DOHH2 (cell line): Measurements from ENCODE around the gene RAB20.

Experiments
- H3F3A ChIP-seq: fragments of 200-600 bp; sonication (generic), shearing (Covaris generic); 2 replicates; pipeline ENCODE4 v1.6.0; 2016; ENCODE audit warnings: antibody characterized with exemption, mild to moderate bottlenecking; ENCODE audit not compliant: control insufficient read depth, insufficient read depth
- H3K27ac ChIP-seq: fragments of 200-600 bp; sonication (generic); 2 replicates; pipeline ENCODE4 v1.5.1; 2014; ENCODE audit warnings: low read depth, mild to moderate bottlenecking, low read length, moderate library complexity
- H3K27me3 ChIP-seq: fragments of 200-600 bp; sonication (generic); 2 replicates; pipeline ENCODE4 v1.6.1; 2014; ENCODE audit warnings: mild to moderate bottlenecking, low read length, mixed read lengths; ENCODE audit not compliant: control insufficient read depth
- H3K36me3 ChIP-seq: fragments of 200-600 bp; sonication (generic); 2 replicates; pipeline ENCODE4 v1.6.1; 2014; ENCODE audit warnings: mild to moderate bottlenecking, low read length, moderate library complexity, mixed read lengths; ENCODE audit not compliant: control insufficient read depth
- H3K4me1 ChIP-seq: fragments of 200-600 bp; sonication (generic); 2 replicates; pipeline ENCODE4 v1.6.1; 2014; ENCODE audit warnings: mild to moderate bottlenecking, low read length, mixed read lengths; ENCODE audit not compliant: control insufficient read depth
- H3K4me2 ChIP-seq: fragments of 200-600 bp; sonication (generic); 2 replicates; pipeline ENCODE4 v1.6.0; 2014; ENCODE audit warnings: mild to moderate bottlenecking, low read length, moderate library complexity
- H3K4me3 ChIP-seq: fragments of 200-600 bp; sonication (generic); 2 replicates; pipeline ENCODE4 v1.5.1; 2014; ENCODE audit warnings: mild to moderate bottlenecking, low read length, mixed read lengths
- H3K79me2 ChIP-seq: fragments of 200-600 bp; sonication (generic); 2 replicates; pipeline ENCODE4 v1.6.1; 2014; ENCODE audit warnings: mild to moderate bottlenecking, low read length, mixed read lengths; ENCODE audit not compliant: control insufficient read depth
- H3K9me2 ChIP-seq: fragments of 200-600 bp; sonication (generic); replicated peaks from 2 replicates; pipeline ENCODE4 v1.6.1; 2014; ENCODE audit warnings: mild to moderate bottlenecking, low read length, mixed read lengths; ENCODE audit not compliant: control insufficient read depth
- H3K9me3 ChIP-seq: fragments of 200-600 bp; sonication (generic); 2 replicates; pipeline ENCODE4 v1.6.1; 2014; ENCODE audit warnings: antibody characterized with exemption, low read length, mixed read lengths; ENCODE audit not compliant: control insufficient read depth, insufficient read depth
- H4K20me1 ChIP-seq: fragments of 200-600 bp; sonication (generic); 2 replicates; pipeline ENCODE4 v1.6.0; 2014; ENCODE audit warnings: low read depth, mild to moderate bottlenecking, antibody characterized with exemption, low read length, moderate library complexity; ENCODE audit not compliant: control insufficient read depth, insufficient read depth
- EZH2phosphoT487 ChIP-seq: fragments of 200-600 bp; sonication (generic); IDR thresholded peaks from 2 replicates; pipeline ENCODE4 v1.6.1; 2017; ENCODE audit warnings: borderline replicate concordance, mild to moderate bottlenecking, antibody characterized with exemption, low read length, moderate library complexity, mixed read lengths
- TF ChIP-seq, protein P1 (sequence below): fragments of 200-600 bp; sonication (generic); IDR thresholded peaks from one replicate; pipeline ENCODE4 v1.5.1; 2014; ENCODE audit warnings: antibody characterized with exemption, mild to moderate bottlenecking, low read depth, low read length; ENCODE audit not compliant: poor library complexity, severe bottlenecking

Gene RAB20

DNA sequence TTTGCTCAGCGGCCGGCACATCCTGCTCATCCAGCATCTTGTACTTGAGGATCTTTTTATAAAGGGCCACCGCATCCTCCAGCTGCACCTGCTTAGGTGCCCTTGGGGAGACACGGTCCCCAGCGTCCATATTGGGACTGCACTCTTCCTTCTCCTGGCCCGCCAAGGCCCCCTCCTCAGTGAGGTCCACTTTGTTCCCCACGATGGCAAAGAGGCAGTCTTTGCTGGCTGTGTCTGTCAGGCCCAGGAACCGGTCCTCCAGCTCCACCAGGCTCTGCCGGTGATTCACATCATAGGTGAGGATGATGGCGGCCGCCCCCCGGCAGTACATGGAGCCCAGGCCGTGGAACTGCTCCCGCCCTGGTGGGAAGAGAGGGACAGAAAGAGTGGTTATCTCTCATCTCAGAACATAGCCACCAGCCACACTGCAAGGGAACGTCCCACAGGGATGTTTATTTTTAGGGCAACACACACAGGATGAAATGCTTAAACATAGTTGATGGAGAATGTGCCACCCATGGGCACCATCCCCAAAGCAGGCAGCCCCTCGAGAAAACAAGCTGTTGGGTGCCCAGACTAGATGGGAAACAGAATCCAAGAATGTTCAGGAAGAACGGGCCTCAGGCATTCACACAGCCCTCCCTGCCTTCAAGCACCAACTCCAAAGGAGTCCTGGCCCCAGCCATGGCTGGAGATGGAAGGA lies 37.5 kb downstream of the RAB20 start:
- no peak overlapping the region for H3K27ac ChIP-seq
- no peaks in the 10 kb centered on the region for H4K20me1 ChIP-seq
- H3K79me2 ChIP-seq = no peaks in the 10 kb centered on the region
- H3F3A ChIP-seq = no peaks in the 10 kb centered on the region
- no peaks in the 10 kb centered on the region for H3K9me2 ChIP-seq
- peaks cover 9% of the 10 kb centered on the region; the same call in 1 of the 2 replicates for H3K27me3 ChIP-seq
- peaks cover 7% of the 10 kb centered on the region; the same call in 1 of the 2 replicates for H3K9me3 ChIP-seq
- TF ChIP-seq, protein P1, sequence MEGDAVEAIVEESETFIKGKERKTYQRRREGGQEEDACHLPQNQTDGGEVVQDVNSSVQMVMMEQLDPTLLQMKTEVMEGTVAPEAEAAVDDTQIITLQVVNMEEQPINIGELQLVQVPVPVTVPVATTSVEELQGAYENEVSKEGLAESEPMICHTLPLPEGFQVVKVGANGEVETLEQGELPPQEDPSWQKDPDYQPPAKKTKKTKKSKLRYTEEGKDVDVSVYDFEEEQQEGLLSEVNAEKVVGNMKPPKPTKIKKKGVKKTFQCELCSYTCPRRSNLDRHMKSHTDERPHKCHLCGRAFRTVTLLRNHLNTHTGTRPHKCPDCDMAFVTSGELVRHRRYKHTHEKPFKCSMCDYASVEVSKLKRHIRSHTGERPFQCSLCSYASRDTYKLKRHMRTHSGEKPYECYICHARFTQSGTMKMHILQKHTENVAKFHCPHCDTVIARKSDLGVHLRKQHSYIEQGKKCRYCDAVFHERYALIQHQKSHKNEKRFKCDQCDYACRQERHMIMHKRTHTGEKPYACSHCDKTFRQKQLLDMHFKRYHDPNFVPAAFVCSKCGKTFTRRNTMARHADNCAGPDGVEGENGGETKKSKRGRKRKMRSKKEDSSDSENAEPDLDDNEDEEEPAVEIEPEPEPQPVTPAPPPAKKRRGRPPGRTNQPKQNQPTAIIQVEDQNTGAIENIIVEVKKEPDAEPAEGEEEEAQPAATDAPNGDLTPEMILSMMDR = no peak
- TF ChIP-seq EZH2phosphoT487 = no peak
- no peaks in the 10 kb centered on the region for H3K36me3 ChIP-seq
- H3K4me1 ChIP-seq = peaks cover 14% of the 10 kb centered on the region; the same call in 1 of the 2 replicates
- no peak overlapping the region for H3K4me3 ChIP-seq
- no peak overlapping the region for H3K4me2 ChIP-seq

DNA sequence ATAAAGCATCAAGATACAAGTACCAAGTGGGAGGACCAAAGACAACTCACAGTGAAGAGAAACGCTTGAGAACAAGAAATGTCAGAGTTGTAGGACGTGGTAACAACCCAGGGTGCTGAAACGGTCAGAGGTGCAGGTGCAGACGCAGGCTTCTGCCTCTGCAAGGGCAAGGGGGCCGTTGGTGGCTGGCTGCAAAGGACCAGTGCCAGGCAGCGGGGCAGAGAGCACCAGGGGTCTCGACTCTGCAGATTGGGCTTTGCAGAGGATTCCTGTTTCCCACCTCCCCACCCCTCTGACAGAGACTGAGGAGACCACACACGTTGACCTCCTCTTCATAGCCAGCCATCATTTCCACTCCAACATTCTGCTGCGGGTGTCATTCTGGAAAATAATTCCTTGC lies 38.3 kb downstream of the RAB20 start:
- no peak overlapping the region for H3K4me3 ChIP-seq
- H3K36me3 ChIP-seq = no peaks in the 10 kb centered on the region
- H4K20me1 ChIP-seq = no peaks in the 10 kb centered on the region
- H3K27ac ChIP-seq = no peak overlapping the region
- H3K4me2 ChIP-seq = no peak overlapping the region
- TF ChIP-seq EZH2phosphoT487 = no peak
- TF ChIP-seq, protein P1 = no peak
- H3F3A ChIP-seq = no peaks in the 10 kb centered on the region
- H3K4me1 ChIP-seq = peaks cover 14% of the 10 kb centered on the region; the same call in 1 of the 2 replicates
- H3K27me3 ChIP-seq = peaks cover 9% of the 10 kb centered on the region; the same call in 1 of the 2 replicates
- H3K9me2 ChIP-seq = no peaks in the 10 kb centered on the region
- no peaks in the 10 kb centered on the region for H3K79me2 ChIP-seq
- peaks cover 7% of the 10 kb centered on the region; the same call in 1 of the 2 replicates for H3K9me3 ChIP-seq

DNA sequence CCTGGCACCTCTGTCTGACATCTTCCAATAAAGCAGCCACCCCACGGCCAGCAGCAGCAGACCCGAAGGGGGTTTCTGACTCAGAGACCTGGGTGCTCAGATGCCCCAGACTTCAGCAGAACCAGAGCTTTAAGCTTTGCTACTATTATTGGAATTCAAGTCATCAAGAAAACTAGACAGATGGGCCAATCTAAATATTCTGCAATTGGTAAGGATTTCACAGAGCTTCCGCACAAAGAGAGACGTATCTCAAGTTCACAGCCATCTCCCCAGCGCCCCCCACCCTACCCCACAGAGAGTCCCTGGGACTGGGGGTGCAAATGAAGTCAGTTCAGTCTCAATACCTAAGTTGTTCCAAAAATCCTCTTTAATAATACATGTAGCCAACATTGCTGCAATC lies 38.8 kb downstream of the RAB20 start:
- H3K4me2 ChIP-seq = no peak overlapping the region
- no peak for TF ChIP-seq EZH2phosphoT487
- TF ChIP-seq, protein P1 = no peak
- H3K9me3 ChIP-seq = peaks cover 7% of the 10 kb centered on the region; the same call in 1 of the 2 replicates
- no peaks in the 10 kb centered on the region for H3K79me2 ChIP-seq
- peaks cover 9% of the 10 kb centered on the region; the same call in 1 of the 2 replicates for H3K27me3 ChIP-seq
- H3F3A ChIP-seq = no peaks in the 10 kb centered on the region
- no peak overlapping the region for H3K27ac ChIP-seq
- H3K36me3 ChIP-seq = no peaks in the 10 kb centered on the region
- H3K4me1 ChIP-seq = peaks cover 16% of the 10 kb centered on the region
- no peaks in the 10 kb centered on the region for H4K20me1 ChIP-seq
- no peaks in the 10 kb centered on the region for H3K9me2 ChIP-seq
- H3K4me3 ChIP-seq = no peak overlapping the region
